HepG2 (cell line): ENCODE data around the gene SRRM2. TPM values are rescaled to one million over a fixed set of nuclear protein-coding genes. Genes with fewer than 3 reads are reported as not detected.

ENCODE experiments used
- ATAC-seq: fragments of 200-7000 bp; cut with Tn5 transposase; 3 replicates; pipeline ENCODE4 v1.9.1; 2020; ENCODE audit warnings: mild to moderate bottlenecking, moderate library complexity
- BruUV-seq: library from RNA; stranded (reverse); fragments of 400-500 nt; replicated peaks from 2 replicates; lab custom pipeline; 2021; lab: Mats Ljungman, UMichigan
- CTCF ChIA-PET: fragments of 300-600 bp; formaldehyde crosslinking; extraction: SDS; loops from one replicate; lab custom pipeline; 2021; ENCODE audit warnings: low total read pairs, inconsistent platforms, low intra/inter-chr PET ratio; lab: Yijun Ruan, JAX
- POLR2A ChIA-PET: fragments of 350-600 bp; sonication (Branson Sonifier 250); formaldehyde crosslinking; loops from one replicate; lab custom pipeline; 2020; ENCODE audit warnings: antibody characterized with exemption, inconsistent platforms; lab: Yijun Ruan, JAX
- DNase-seq: peaks from one replicate; pipeline ENCODE4 v3.0.0-alpha.2; 2015; ENCODE audit warnings: low spot score
- FAIRE-seq: peaks from 3 replicates; lab custom pipeline; 2011; peaks lifted over from hg19 to GRCh38; lab: Jason Lieb, UNC
- H2AFZ ChIP-seq: one replicate; pipeline ENCODE4 v1.6.1; 2011; ENCODE audit warnings: low read length, inconsistent platforms
- H3K27ac ChIP-seq: fragments of 300-600 bp; 3 replicates; pipeline ENCODE4 v1.8.0; 2011; ENCODE audit warnings: mixed run types, mild to moderate bottlenecking, mixed read lengths, low read length, inconsistent platforms; ENCODE audit not compliant: insufficient read depth; ENCODE audit errors: extremely low read length
- H3K27me3 ChIP-seq, 2 experiments: fragments of 200-600 bp in 1 of 2; 2 replicates in 1 of 2; 3 replicates in 1 of 2; pipeline versions ENCODE4 v1.6.0 to v1.8.0; 2011; ENCODE audit warnings: low read length in 2 of 2, mild to moderate bottlenecking in 2 of 2, moderate library complexity in 2 of 2, inconsistent platforms in 1 of 2; ENCODE audit not compliant: insufficient read depth in 2 of 2, control insufficient read depth in 1 of 2
- H3K36me3 ChIP-seq, 2 experiments: fragments of 200-600 bp in 1 of 2; replicated peaks in 1 of 2; 2 replicates in 1 of 2; 3 replicates in 1 of 2; pipeline versions ENCODE4 v1.5.1 to v1.8.0; 2011; ENCODE audit warnings: low read length in 2 of 2, inconsistent platforms in 1 of 2; ENCODE audit not compliant: insufficient read depth in 2 of 2, control insufficient read depth in 1 of 2
- H3K4me1 ChIP-seq: 2 replicates; pipeline ENCODE4 v1.5.1; 2012; ENCODE audit warnings: low read length, inconsistent platforms; ENCODE audit not compliant: insufficient read depth
- H3K4me2 ChIP-seq: 2 replicates; pipeline ENCODE4 v1.6.0; 2011; ENCODE audit warnings: low read depth, low read length, inconsistent platforms
- H3K4me3 ChIP-seq, 3 experiments: fragments of 200-600 bp in 1 of 3; sonication (generic), shearing (Covaris generic) in 1 of 3; replicated peaks in 1 of 3; 2 replicates each; pipeline ENCODE4 v1.5.1; 2011 to 2016; ENCODE audit warnings: low read length in 3 of 3, inconsistent platforms in 2 of 3, low read depth in 2 of 3, mild to moderate bottlenecking in 2 of 3, control low read depth in 1 of 3, mixed read lengths in 1 of 3; ENCODE audit not compliant: insufficient read depth in 1 of 3
- H3K79me2 ChIP-seq: one replicate; pipeline ENCODE4 v1.6.1; 2011; ENCODE audit warnings: low read length, inconsistent platforms; ENCODE audit not compliant: insufficient read depth
- H3K9ac ChIP-seq: 2 replicates; pipeline ENCODE4 v1.6.0; 2011; ENCODE audit warnings: mild to moderate bottlenecking, low read depth, low read length, inconsistent platforms; ENCODE audit not compliant: insufficient read depth
- H3K9me3 ChIP-seq: 2 replicates; pipeline ENCODE4 v1.5.1; 2012; ENCODE audit warnings: mild to moderate bottlenecking, low read length
- H4K20me1 ChIP-seq: 2 replicates; pipeline ENCODE4 v1.6.0; 2011; ENCODE audit warnings: inconsistent platforms, mild to moderate bottlenecking, low read length, moderate library complexity; ENCODE audit not compliant: insufficient read depth
- ARNT2 ChIP-seq: sonication (generic); formaldehyde crosslinking; IDR thresholded peaks from 2 replicates; pipeline ENCODE4 v1.8.0; 2022; ENCODE audit warnings: mild to moderate bottlenecking, low read depth, missing genetic modification reagents, moderate library complexity
- E2F5 ChIP-seq: sonication (generic); formaldehyde crosslinking; conservative IDR thresholded peaks from 2 replicates; pipeline ENCODE4 v1.4.0; 2020; ENCODE audit warnings: missing genetic modification reagents
- GZF1 ChIP-seq: sonication (generic); formaldehyde crosslinking; IDR thresholded peaks from 2 replicates; pipeline ENCODE4 v1.5.1; 2020; ENCODE audit warnings: mild to moderate bottlenecking, missing genetic modification reagents
- HDAC6 ChIP-seq: fragments of 200-600 bp; sonication (generic); IDR thresholded peaks from 2 replicates; pipeline ENCODE4 v1.7.0; 2017; ENCODE audit warnings: mild to moderate bottlenecking, antibody characterized with exemption, low read length, low read depth
- HOMEZ ChIP-seq: IDR thresholded peaks from 2 replicates; pipeline ENCODE4 v1.6.1; 2016; ENCODE audit warnings: low read depth
- NONO ChIP-seq, 2 experiments: fragments of 450-650 bp in 1 of 2; sonication (generic) in 1 of 2; formaldehyde crosslinking in 1 of 2; IDR thresholded peaks in 1 of 2; conservative IDR thresholded peaks in 1 of 2; 2 replicates each; pipeline versions ENCODE4 v1.6.1 to v1.8.0; 2017 to 2022; ENCODE audit warnings: mild to moderate bottlenecking in 1 of 2, missing genetic modification reagents in 1 of 2, moderate library complexity in 1 of 2
- RCOR2 ChIP-seq: IDR thresholded peaks from 2 replicates; pipeline ENCODE4 v1.6.1; 2016; ENCODE audit warnings: missing biosample characterization, missing genetic modification reagents
- RNF2 ChIP-seq: fragments of 450-650 bp; conservative IDR thresholded peaks from 2 replicates; pipeline ENCODE4 v1.6.1; 2016; ENCODE audit warnings: low read depth
- TRIM24 ChIP-seq: sonication (generic); formaldehyde crosslinking; IDR thresholded peaks from 2 replicates; pipeline ENCODE4 v1.8.0; 2022; ENCODE audit warnings: mild to moderate bottlenecking, missing genetic modification reagents
- ZBTB49 ChIP-seq: sonication (generic); formaldehyde crosslinking; IDR thresholded peaks from 2 replicates; pipeline ENCODE4 v1.4.0; 2020; ENCODE audit warnings: missing genetic modification reagents, borderline replicate concordance
- ZMYM3 ChIP-seq: sonication (generic); formaldehyde crosslinking; IDR thresholded peaks from 2 replicates; pipeline ENCODE4 v1.5.1; 2020; ENCODE audit warnings: mild to moderate bottlenecking, missing genetic modification reagents
- ZNF512B ChIP-seq: sonication (generic); formaldehyde crosslinking; IDR thresholded peaks from 2 replicates; pipeline ENCODE4 v1.5.1; 2020; ENCODE audit warnings: missing genetic modification reagents, mild to moderate bottlenecking, borderline replicate concordance
- ZNF556 ChIP-seq: sonication (generic); formaldehyde crosslinking; IDR thresholded peaks from 2 replicates; pipeline ENCODE4 v1.4.0; 2020; ENCODE audit warnings: mild to moderate bottlenecking, missing genetic modification reagents, borderline replicate concordance
- ZNF570 ChIP-seq: sonication (generic); formaldehyde crosslinking; IDR thresholded peaks from 2 replicates; pipeline ENCODE4 v1.4.0; 2020; ENCODE audit warnings: mild to moderate bottlenecking, missing genetic modification reagents, borderline replicate concordance
- whole genome bisulfite sequencing: methylation state at CpG from one replicate; pipeline ENCODE4 v1.1.6; 2017; ENCODE audit warnings: low lambda C conversion rate; 5-methylcytosine and 5-hydroxymethylcytosine counted together
- in situ Hi-C: cut with HindIII; loops from 2 replicates; pipeline ENCODE4 v1.10.0; 2017; ENCODE audit warnings: low pct_unique_long_range_greater_than_20kb; ENCODE audit not compliant: extremely low pct_ligation_motif_present
- intact Hi-C: fragments of 100-400 bp; cut with micrococcal nuclease; formaldehyde crosslinking; loops from one replicate; pipeline ENCODE4 v1.10.0; 2022; ENCODE audit not compliant: unreplicated experiment
- polyA plus RNA-seq, 8 experiments: library from polyadenylated mRNA; depleted of rRNA in 3 of 8; stranded (reverse) in 7 of 8; unstranded in 1 of 8; fragments of >200 nt; fragmentation: Illumina TruSeq in 4 of 8; extraction: Trizol in 4 of 8; gene quantifications; 2 replicates each; pipeline versions ENCODE4 v1.2.1 to v1.2.3, GENCODE V29; 2011 to 2016; ENCODE audit warnings: low read depth in 4 of 8, missing spikeins in 1 of 8, mixed read lengths in 1 of 8; ENCODE audit not compliant: insufficient read depth in 1 of 8
- total RNA-seq, 5 experiments: library from RNA; depleted of rRNA; stranded (reverse); fragments of >200 nt; fragmentation: Illumina TruSeq; extraction: Trizol; gene quantifications; 2 replicates each; pipeline ENCODE4 v1.2.3, GENCODE V29; 2016; ENCODE audit warnings: low read depth in 1 of 5

Gene SRRM2
- total and polyA plus RNA-seq, 2 of the 13 experiments (the other 11 are each of a cell fraction or from before 2014, with no cell fraction given) = 50.4 to 112 TPM

- intact Hi-C loops = no loop called here
- Histone ChIP-seq H3K9ac (no peak overlapping the region), H4K20me1 (no peaks in the 10 kb centered on the region), H3K4me1 (peaks cover 18% of the 10 kb centered on the region), H3K27ac (no peak overlapping the region), H3K4me2 (no peak overlapping the region), H2AFZ (no peak overlapping the region), H3K36me3 (no peaks in the 10 kb centered on the region), H3K27me3 (peaks cover 9 to 67% of the 10 kb centered on the region in 2 experiments; a peak in 4 of 5 replicates), H3K79me2 (no peaks in the 10 kb centered on the region), H3K4me3 (no peak overlapping the region), H3K9me3 (no peaks in the 10 kb centered on the region)
- ATAC-seq (no peak), DNase-seq (no peak), FAIRE-seq (no peak)
- no TSS peak for BruUV-seq
- ChIA-PET CTCF (no interaction called here), POLR2A (interaction anchor here (1.2 kb wide), 1 partner anchor 11 kb away, joined by 3 read pairs; the partner anchor contains the start of gene ELOB)
- in situ Hi-C loops = loop anchor here (5.0 kb wide), 1 partner anchor 39 kb away; no protein-coding TSS in a partner anchor
- 28% methylated on average over 4 of the region's 7 CpGs for WGBS
- TF ChIP-seq ZNF570 (CRISPR knock-in tag) (no peak), RNF2 (no peak), HDAC6 (no peak), NONO (IDR thresholded peaks at IDR 0.05) (no peak), NONO (CRISPR knock-in tag; conservative IDR thresholded peaks at IDR 0.05) (no peak), HOMEZ (CRISPR knock-in tag) (no peak), E2F5 (no peak), GZF1 (CRISPR knock-in tag) (no peak), TRIM24 (no peak), ZMYM3 (CRISPR knock-in tag) (no peak), ZBTB49 (CRISPR knock-in tag) (no peak), ZNF512B (CRISPR knock-in tag) (no peak), ZNF556 (CRISPR knock-in tag) (no peak), ARNT2 (no peak), RCOR2 (no peak)
Measured at GRCh38 chr16:2787961-2788360, 35.5 kb downstream of the SRRM2 start.
